ENCODE measurements around the gene FZD4.
"Not testable (repeated sequence)": the region's sequence is repeated elsewhere in the genome, so short reads cannot be mapped to it uniquely, and the experiment has no call there.

FZD4 gene

DNA sequence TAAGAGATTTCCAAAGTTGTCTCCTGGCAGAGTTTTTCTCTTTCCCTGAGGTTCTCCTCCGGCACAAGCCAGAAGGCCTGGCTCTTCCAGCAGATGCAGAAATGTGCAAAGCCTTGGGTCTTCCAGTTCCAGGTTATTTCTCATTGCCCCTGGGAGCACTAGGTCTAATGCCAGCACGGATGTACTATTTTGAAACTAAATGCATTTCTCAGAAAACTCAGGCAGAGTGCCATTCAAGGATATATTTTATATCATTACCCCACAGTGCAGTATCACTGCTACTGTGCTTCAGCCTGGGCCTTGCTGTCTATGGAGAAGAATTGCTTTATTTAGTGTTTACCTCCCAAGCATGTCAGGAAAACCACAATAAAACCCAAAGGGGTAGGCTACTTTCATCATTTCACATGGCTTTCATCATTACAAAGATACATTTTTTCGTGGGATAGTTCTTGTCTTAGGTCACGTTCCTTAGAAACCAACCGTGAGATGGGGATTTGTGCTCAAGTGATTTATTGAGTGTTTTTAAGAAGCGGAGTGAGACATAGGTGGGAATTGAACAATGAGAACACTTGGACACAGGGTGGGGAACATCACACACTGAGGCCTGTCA lies 22.4 kb upstream of the FZD4 start:
- DNase-seq (ENCODE audit: extremely low read depth in 1 of 2, low read depth in 1 of 2), result no peak

DNA sequence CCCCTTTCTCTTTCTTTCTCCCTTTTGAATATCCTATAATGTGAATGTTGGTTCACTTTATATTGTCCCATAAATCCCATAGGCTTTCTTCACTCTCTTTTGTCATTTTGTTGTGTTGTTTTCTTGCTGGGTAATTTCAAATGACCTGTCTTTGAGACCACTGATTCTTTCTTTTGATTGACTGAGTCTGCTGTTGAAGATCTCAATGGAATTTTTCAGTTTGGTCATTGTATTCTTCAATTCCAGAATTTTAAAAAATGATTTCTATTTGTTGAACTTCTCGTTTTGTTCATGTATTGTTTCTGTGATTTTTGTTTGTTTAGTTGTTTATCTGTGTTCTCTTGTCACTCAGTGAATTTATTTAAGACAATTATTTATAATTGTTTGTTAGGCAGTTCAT lies 17.5 kb upstream of the FZD4 start:
- no peak for DNase-seq (ENCODE audit: extremely low read depth in 1 of 2, low read depth in 1 of 2)

DNA sequence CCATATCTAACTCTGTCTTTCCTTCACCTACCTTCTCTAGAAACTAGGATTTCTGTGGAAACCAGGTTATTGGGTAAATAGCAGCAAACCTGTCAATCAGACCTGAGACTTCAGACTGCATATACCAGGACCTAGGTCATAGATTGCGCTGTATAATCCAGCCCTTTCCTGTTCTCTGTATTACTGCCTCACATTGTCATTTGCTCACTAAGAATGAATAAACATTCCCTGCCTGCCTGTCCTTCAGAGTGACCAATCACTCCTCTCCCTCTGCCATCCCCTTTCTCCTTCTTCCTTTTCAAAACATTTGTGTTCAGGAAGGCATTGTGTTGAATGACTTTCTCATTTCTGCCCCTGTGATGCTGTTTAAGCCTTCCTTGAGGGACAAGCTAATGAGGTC lies 14.1 kb upstream of the FZD4 start:
- DNase-seq (ENCODE audit: extremely low read depth in 1 of 2, low read depth in 1 of 2), result no peak

- not testable (repeated sequence) for DNase-seq (ENCODE audit: extremely low read depth in 1 of 2, low read depth in 1 of 2)
Observed at GRCh38 chr11:86967601-86968000, 12.4 kb upstream of the FZD4 start.

DNA sequence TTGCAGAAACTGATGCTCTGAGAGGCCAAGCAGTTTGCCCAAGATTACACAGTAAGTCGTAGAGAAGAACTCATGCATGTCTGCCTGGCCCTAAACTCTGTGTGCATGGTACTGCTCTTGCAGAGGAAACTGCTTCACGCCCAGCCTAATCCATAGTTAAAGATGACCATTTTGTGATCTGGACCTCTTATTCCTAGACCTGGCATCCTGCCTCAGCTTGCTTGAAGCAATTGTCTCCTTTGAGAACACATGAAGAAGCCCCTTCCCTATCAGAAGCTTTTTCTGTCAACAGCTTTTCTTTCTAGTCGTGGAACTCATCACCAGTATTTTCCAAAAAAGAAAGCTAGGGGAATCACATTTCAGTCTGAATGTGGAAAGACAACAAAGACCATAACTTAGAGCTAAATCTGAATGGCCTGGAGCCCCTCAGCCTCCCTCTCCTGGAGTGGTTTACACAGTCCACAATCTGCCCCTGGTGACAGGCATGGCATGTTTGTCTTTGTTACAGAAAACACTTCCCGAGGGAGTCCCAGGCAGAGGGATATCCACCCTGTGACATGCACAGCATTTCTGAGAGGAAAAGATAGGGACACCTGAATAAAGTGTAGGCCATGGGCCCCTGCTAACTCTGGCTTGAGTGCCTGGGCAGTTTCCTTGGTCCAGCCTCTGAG lies 2.9 kb upstream of the FZD4 start:
- DNase-seq (ENCODE audit: extremely low read depth in 1 of 2, low read depth in 1 of 2), result no peak

DNA sequence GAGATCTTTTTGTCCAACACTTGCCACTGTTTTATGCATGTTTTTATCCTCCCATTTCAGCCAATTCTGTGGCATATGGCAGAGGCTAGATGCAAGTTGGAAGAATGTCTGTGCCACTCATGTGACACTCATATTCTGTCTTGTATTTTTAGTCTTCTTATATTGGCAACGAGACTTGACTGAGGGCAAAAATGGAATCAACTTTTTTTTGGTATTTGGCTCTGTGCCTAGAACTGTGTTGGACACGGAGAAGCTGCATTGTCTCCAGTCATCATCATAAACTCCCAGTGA lies 1.7 kb upstream of the FZD4 start:
- no peak for DNase-seq (ENCODE audit: extremely low read depth in 1 of 2, low read depth in 1 of 2)

GRCh38 chr11:86955111-86955360 lies 159 bp downstream of the FZD4 start:
- DNase-seq (ENCODE audit: extremely low read depth in 1 of 2, low read depth in 1 of 2), result no peak

GRCh38 chr11:86954269-86955110 lies 705 bp downstream of the FZD4 start:
- no peak for DNase-seq (ENCODE audit: extremely low read depth in 1 of 2, low read depth in 1 of 2)

DNA sequence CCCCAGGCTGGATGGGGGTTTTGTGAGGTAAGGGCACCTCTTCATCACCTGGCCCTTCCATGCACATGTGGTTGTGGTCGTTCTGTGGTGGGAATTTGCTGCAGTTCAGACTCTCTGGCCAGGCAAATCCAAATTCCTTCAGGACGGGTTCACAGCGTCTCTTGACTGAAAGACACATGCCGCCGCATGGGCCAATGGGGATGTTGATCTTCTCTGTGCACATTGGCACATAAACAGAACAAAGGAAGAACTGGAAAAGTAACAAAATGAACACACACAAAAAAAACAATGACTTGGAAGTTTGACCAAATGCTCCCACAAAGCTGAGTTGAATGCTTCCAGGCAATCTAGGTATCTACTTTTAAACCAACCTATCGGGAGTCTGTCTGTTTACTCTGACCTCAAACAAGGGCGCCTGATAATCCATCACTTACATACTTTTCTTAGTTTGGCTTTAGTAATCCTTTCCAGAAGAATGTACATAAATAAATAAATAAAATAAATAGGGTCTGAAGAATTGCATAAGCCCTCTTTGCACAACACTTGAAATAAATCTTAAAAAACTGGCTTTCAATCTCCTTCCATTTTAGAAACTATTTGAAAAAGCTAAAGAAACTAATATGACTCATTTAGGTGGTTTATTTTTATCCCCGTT lies 2.8 kb downstream of the FZD4 start:
- DNase-seq (ENCODE audit: extremely low read depth in 1 of 2, low read depth in 1 of 2), result no peak

DNA sequence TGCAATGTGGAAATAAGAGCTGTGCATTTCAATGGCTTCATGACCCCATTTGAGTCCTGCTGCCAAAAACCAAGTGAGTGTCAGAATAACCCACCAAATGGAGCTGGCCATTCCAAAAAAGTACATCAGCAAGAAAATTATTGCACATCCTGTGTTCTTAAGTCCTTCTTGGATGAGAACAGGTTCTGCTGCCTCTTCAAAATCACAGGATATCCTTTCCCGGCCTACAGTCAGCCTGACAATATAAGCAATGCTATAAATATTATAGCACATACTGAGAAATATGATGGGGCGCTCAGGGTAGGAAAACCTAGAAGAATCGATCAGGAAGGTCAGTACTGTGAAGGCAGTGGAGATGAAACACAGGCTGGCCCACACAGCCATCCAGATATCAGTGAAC lies 3.5 kb downstream of the FZD4 start:
- no peak for DNase-seq (ENCODE audit: extremely low read depth in 1 of 2, low read depth in 1 of 2)

GRCh38 chr11:86950661-86950995 lies 4.6 kb downstream of the FZD4 start:
- DNase-seq (ENCODE audit: extremely low read depth in 1 of 2, low read depth in 1 of 2), result no peak

DNA sequence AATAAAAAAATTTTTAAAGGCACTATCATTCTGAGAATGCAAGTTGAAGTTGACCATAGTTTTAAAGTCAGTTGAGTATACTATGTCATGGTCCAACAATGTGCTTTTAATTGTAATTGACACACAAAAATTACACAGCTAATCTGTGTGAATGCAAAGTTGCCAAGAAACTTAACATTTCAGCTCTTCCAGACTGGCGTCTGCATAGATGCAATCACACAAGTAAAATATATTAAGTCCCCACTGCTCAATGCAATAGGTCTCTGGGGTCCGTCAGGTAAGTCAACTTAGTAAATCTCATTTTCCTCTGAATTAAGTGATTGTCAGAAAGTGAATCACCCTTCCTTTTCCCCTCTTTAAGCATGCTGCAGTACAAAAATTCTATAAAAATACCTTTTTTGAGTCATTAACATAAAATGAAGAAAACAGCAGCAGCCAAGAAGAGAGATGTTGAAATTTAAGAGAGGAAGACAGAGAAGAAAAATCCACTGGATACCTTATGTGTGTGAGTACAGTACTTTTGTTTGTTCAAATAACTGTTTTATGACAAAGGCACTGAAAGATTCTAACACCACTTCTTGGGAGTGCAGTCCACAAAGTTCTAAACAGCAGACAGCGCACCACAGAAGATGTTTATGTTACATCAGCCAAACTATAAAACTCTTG lies 5.1 kb downstream of the FZD4 start:
- no peak for DNase-seq (ENCODE audit: extremely low read depth in 1 of 2, low read depth in 1 of 2)

DNA sequence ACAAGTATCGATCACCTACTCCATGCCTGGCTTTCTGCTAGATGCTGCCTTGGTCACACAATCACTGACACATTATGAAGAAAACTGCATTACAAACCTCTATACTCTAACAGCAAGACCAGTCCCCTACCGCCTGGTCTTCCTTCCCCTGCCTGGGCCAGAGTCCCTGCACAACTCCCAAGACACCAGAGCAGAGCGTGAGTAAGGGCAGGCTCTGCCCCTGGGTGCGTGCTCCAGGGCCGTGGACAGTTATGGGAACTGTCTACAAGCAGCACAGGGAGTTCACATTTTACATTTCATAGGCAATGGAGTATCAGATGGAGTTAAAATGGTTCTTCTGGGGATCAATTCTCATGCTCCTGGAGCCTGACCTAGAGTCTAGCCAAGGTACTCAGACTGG lies 6.5 kb downstream of the FZD4 start:
- DNase-seq (ENCODE audit: extremely low read depth in 1 of 2, low read depth in 1 of 2), result no peak

GRCh38 chr11:86947541-86947940 lies 7.7 kb downstream of the FZD4 start:
- no peak for DNase-seq (ENCODE audit: extremely low read depth in 1 of 2, low read depth in 1 of 2)

- not testable (repeated sequence) for DNase-seq (ENCODE audit: extremely low read depth in 1 of 2, low read depth in 1 of 2)
Observed at GRCh38 chr11:86943505-86943904, 11.7 kb downstream of the FZD4 start.

DNA sequence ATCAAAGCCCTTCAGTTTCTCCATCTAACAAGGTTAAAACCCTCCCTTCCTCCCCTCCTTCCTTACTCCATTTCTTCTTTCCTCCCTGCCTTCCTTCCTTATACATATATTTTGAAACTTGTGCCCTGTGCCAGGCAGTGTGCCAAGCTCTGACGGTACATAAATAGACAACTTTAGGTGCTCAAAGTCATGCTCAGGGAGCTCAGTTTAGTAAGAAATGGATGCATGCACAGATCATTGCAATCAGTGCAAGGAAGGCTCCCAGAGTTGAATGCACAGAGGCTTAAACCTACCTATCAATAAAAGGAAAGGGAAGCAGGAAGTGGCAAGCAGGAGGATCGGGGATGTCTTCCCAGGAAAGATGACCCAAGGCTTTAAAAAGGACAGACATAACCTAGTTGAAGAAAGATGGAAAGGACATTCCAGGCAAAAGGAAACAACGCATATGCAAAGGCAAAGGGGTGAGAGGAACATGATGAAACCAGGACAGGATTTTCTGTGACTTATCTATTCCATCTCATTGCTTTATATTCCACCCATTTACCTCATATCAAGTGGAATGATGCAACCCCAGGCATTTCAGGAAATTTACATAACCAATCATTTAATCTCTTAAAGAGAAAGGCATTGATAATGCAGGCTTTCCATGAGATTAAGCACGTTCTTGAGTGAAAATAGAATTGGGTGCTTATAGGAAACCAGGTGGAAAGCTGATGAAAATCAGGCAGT lies 13.2 kb downstream of the FZD4 start:
- no peak for DNase-seq (ENCODE audit: extremely low read depth in 1 of 2, low read depth in 1 of 2)

GRCh38 chr11:86941077-86941870 lies 13.9 kb downstream of the FZD4 start:
- DNase-seq (ENCODE audit: extremely low read depth in 1 of 2, low read depth in 1 of 2), result no peak

DNA sequence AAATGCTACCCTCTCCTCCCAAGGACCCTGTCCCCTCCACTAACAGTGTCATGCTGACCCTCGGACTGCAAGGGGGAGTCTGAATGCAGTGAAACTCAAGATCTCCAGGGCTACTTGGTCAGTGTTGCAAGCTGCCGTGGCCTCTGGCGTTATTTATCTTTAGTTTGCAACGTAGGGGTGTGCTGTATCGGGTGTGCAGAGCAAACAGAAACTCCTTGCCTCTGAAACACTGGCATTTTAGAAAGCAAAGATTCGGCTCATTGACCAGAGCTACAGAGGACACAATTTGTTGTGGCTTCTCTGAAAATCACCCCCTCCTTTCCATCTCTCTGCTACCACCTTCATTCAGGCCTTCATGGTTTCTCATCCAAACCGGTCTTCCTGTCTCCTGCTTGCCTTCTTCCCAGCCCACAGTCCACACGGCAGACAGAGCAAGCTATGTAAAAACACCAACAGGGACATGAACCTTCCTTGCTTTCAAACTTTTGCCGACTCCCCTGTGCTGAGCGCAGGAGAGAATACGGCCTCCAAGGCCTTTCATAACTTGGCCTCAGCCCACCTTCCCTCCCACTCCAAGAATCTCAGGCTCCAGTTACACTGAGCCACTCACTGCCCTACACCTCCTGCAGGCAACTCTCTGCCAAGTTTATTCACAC lies 14.9 kb downstream of the FZD4 start:
- DNase-seq (ENCODE audit: extremely low read depth in 1 of 2, low read depth in 1 of 2), result no peak

Data from activated CD8-positive, alpha-beta memory T cell treated with anti-CD3 and anti-CD28 coated beads for 1 hour (primary cell).